ENCODE results near the gene DTNBP1. TPM values are rescaled to one million over a fixed set of nuclear protein-coding genes. Genes with fewer than 3 reads are reported as not detected.

Gene DTNBP1
- polyA plus RNA-seq, 4 donors = 21.3 to 26.2 (median 23.6) TPM

DNA sequence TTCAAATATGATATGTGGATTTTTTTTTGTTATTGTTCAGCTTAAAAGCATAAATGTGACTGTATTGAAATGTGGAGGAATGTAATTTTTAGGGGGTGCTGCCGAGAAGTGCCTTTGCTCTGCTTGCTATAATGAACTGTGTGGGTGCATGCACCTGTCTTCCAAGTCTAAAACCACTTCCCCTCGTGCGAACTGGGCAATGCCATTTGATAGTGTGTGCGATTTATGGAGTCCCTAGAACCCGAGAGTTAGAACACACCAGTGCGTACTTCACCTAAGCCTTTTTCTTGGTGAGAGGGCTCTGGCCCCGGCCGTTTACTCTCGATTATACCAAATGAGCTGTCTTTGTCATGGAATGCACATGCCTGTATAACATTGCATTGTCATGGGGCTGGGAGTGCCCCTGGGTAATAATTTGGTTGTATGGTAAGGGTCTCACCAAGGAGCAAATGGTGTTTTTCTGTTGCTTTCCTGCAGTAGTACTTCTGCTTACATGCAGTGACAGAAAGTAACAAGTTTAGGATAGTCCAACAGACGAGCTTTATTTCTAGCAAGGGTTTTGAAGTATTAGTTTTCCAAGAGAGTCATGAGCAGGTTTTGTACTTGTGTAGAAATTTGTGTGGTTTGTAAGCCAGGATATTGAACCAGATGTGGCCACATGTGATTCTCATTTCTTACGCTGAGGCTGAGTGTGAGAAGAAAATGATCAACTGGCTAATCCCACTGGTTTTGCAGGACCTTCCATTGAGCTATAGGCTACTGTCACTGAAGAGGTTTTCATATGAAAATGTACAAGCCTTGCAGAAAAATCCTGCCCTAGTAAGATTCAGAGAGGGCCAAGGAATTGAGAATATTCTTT, 172.4 kb downstream of the DTNBP1 start:
- no peak for DNase-seq (ENCODE audit: low read depth in 4 of 4, low spot score in 3 of 4)

DNA sequence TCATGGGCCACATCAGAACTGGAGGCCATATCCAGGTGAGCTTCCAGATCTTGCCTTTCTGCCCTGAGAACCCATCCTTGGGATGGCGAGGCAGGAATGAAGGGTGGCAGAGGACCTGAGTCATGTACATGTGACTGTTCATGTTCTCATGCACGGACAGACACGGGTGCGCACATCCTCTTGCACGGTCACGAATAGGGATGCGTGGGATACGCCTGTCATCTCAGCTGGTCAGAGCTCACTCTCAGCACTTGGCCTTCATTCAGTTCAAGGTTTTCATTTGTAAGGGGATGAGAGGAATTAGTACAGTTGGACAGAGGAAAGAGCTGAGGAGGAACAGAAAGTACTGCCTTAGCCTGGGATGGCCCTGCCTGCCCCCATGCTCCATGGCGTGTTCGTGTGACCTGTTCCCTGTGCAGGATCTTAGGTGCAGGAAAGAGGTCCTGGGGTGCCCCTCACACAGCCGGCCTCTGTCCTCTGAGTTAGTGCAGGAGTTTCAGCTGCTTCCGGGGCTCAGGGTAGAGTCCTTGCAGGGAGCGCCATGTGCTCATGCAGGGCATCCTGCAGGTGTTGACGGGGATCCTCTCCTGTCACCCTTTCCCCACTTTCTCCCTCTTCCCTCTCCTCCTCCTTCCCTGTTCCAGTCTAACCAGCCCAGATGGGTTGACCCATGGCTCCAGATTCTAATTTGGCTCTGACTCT, 173.4 kb downstream of the DTNBP1 start:
- no peak for DNase-seq (ENCODE audit: low read depth in 4 of 4, low spot score in 3 of 4)

DNA sequence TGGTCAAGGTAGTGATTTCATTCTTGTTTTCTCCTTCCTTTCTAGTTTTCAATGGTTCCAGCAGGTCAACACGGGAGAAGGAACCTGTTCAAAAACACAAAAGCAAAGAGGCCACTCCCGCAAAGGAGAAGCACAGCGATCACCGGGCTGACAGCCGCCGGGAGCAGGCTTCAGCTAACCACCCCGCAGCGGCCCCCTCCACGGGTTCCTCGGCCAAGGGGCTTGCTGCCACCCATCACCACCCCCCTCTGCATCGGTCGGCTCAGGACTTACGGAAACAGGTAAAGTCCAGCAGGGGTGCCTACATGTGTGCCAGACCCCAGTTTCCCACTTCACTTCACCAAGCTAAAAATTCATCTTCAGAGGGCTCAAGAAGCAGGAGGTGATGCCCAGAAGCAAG, 175.6 kb downstream of the DTNBP1 start:
- DNase-seq (ENCODE audit: low read depth in 4 of 4, low spot score in 3 of 4) = no peak

DNA sequence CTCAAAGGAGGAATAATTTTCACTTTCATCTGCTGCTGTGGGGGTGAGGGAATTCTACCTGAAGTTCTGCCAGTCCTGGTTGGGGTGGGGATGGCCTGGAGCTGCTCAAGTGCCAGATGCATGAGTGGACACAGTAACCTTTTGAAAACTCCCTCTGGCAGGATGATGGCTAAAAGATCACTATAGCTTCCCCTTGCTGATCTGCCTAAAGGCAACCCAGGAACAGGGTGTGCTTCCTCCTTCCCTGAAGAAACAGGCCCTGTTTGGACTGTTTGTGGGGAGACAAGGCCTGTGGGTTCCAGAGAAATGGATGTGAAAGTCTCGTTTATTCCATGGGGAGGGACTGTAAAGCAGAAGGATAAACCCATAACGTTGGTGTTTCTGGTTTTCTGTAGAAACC, 176.9 kb downstream of the DTNBP1 start:
- no peak for DNase-seq (ENCODE audit: low read depth in 4 of 4, low spot score in 3 of 4)

DNA sequence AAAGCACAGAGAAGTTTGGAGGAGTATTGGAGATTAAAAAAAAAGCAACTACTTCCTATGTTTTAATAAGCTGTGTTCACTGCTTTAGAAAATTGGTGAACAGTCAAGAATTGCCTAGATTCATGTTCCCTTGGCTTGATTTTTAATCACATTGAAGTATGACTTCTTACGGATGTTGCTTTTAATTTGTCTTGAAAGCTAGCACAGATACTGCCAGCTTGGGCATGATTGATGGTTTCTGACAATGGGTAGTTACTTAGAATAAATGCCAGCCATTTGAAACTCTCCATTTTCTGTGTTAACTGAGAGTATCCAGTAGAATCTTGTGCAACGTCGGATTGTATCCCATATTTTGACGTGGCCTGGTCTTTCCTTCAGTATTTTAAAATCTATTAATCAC, 178.0 kb downstream of the DTNBP1 start:
- no peak for DNase-seq (ENCODE audit: low read depth in 4 of 4, low spot score in 3 of 4)

DNA sequence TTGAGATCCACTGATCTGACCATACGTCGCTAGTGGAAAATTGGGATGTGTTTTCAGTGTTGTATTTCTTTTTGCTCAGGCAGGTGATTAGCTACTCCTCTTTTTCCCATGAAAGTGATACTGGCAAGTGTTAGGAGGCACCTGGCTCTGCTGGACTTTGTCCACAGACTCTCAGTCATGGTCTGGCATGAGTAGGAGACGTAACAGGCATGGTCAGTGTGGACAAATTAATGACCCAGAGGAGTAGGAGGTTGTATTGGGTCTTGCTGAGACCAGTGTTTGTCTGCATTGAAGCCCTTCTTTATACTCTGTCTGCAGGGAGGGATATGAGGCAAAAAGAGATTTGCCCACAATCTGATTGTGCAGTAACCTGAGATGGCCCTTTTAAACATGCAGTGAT, 178.7 kb downstream of the DTNBP1 start:
- no peak for DNase-seq (ENCODE audit: low read depth in 4 of 4, low spot score in 3 of 4)

DNA sequence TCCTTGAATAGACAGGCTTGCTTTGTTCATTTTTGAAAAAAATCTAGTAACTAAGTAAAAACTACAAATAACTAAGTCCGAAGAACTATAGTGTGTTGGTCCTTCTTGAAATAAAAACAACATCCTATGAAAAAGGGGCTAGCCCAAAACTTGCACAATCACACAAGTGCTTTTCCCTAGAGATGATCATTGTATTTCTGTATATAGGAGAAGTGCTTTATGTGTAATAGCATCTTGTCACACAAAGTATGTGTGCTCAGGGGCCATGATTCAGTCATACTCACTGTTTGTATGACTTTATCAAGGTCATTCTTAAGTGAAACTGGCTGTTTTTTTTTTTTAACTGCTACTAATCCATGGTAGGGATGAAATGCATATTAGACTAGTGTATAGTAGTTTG, 179.8 kb downstream of the DTNBP1 start:
- DNase-seq (ENCODE audit: low read depth in 4 of 4, low spot score in 3 of 4) = no peak

DNA sequence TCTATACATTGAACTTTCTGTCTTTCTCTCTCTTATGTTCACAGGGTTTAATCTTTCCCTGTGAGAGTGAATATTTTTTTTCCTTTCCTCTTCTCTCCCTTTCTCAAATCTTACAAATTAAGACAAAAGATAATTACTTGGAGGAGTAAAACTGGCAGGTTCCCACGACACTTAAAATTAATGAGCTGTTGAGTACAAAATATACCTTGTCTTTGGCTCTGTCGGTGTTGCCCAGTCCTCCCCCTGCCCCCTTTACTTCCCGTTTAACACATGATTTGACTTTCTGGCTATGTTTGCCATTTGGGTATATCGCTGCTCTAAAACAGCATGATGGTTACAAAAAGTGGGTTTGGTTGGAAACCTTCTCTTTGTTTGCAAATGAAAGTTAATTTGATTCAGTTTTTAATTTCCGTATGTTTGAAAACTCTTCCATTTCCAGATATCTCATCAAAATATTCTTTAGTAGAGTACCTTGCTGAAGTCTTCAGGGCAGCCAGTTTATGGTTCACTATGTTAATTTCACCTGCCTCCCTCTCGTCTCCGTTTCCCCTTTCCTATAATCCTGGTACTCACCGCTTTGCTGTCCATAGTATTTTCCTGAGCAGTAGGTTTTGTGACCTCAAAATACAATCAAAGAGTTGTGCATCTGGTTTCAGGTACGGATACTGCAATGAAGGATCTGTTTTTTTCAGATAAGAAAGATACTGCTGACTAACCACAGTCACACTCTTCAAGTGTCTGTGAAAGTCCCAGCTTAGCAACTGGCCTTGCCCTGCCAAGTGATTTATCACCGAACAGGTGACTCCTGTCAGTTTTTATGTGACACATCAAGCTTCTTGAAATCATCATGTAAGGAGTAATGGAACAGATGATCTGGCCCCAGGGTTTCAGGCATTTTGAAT, 181.2 kb downstream of the DTNBP1 start:
- DNase-seq (ENCODE audit: low read depth in 4 of 4, low spot score in 3 of 4) = no peak

DNA sequence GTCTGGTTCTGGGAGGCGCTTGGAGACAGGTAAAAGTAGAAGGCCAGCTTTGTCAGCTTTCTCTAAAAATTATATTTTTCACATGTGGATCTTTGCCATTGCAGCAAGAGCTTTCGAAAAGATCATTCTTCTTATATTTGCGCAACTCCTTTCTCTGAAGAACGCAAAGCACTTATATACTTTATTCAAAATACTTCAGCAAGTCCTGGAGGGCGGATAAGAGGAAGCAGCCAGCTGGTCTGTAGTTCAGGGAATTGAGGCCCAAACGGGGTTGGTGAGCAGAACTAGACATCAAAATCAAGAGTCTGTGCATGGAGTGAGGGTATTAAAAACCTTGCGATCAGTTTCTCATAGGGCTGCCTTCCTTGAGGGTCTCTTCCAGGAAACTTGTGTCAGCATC, 182.3 kb downstream of the DTNBP1 start:
- no peak for DNase-seq (ENCODE audit: low read depth in 4 of 4, low spot score in 3 of 4)

DNA sequence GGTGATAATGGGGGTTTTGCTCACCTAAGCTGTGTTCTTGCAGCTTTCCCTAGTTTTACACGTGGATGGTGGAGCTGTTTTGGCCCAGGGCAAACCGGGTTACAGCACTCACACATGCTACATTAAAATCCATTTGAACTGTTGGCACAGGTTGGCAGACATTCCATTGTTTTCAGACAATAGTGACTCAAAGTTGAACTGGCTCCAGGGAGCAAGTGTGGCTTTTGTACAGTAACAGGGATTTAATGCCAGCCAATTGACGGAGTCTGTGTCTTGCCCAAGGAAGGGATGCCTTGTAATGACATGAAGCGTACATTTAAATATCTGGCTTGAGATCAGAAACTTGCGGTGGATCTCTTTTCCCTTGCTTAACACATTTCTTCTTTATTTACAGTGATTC, 183.1 kb downstream of the DTNBP1 start:
- DNase-seq (ENCODE audit: low read depth in 4 of 4, low spot score in 3 of 4) = no peak

DNA sequence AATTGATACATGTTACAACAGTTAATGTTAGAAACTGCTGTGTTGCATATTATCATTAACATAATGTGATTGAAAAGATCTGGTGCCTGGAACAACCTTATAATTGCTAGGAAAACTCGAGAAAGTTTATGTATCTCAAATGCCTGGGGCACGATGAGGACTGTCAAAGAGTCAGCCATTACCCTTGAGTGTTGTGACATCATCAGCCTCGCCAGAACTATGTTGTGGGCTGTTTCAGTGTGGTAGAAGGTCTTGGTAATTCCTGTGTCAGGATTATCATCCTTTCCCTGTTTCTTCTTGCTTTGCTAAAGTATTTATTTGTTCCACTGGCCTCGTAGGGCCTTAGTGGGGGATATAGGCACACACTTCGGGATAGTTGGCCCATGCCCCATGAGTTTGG, 185.1 kb downstream of the DTNBP1 start:
- no peak for DNase-seq (ENCODE audit: low read depth in 4 of 4, low spot score in 3 of 4)

DNA sequence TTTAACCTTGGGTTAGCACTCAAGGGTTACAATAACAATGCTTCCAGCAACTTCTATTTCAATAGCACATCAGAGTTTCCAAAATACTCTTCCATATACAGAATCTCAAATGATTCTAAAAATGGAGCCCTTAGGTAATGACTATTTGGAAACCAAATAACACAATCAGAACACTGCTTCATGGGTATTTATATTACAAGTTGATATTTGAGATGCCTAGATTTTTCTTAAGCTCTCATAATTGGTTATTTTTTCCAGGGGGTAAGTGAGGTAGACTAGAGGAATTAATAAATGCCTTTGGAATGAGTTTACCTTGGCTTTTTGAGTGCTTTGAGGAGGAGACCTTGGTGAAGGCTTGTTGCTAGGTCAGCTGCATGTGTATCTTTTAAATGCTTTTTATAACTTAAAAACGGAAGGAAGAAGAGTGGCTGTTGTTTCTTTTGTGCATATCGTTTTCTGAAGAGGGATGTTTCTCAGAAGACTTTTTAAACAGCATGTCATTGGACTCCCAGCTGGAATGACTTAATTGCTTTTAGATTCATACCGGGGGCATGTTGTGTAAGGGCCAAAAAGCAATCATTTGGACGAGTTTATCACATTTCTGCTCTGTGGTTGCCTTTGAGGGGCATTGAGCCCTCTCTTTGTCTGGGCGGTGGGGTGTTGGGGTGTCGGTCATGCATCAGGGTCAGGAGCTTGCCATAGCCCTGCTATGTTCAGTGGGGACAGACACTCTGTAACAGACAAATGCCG, 186.0 kb downstream of the DTNBP1 start:
- DNase-seq (ENCODE audit: low read depth in 4 of 4, low spot score in 3 of 4) = no peak

DNA sequence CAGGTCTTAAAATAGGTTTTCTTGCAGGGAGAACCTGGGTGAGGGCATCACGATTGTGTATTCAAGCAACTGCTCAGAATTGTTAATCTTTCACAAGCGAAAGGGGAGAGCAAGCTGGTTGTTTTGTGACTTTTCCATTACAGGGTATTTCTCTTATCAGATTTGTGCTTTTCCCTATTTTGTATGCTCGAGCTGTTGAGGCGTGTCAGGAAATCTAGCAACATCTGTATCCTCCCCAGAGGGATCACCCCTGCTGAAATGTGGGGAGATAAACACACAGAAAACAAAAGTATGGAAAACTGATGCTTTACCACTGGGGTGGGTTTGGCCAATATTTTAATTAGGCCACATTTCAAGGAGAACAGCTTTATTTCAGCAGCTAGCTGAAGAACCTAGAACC, 187.0 kb downstream of the DTNBP1 start:
- no peak for DNase-seq (ENCODE audit: low read depth in 4 of 4, low spot score in 3 of 4)

DNA sequence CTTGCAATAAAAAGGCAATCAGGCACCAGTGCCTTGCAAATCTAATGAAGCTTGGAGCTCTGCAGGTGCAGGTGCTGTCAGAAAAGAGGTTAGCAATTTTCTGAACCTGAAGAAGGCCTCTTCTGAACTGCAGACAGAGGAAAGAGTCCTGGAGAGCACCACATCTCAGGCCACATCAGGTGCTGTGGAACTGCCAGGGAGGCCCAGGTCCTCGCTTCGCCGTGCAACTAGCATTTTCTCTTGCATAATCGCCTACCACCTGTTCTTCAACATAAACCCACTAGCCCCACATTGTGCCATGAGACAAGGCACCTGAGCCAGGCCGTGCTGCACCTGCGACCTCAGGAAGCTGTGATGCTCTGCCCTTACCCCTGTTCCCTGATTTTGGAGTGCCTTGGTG, 187.6 kb downstream of the DTNBP1 start:
- no peak for DNase-seq (ENCODE audit: low read depth in 4 of 4, low spot score in 3 of 4)

DNA sequence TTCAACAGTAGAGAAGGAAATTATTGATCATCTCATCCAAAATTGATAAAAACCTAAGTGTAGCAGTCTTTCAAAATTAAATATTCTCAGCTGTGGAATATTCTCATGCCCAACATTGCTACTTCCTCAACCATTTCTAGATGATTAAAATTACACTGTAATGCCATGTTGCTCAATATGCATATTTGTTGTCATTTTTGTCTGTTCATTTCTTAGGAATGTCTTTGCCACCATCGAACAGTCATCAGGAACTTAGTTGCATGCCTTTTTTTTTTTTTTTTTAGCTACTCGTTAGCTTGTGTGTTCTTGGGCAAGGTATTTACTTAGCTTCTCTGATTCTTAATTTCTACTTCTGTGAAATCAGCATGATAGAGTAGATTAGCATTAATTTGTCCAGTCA, 188.6 kb downstream of the DTNBP1 start:
- no peak for DNase-seq (ENCODE audit: low read depth in 4 of 4, low spot score in 3 of 4)

DNA sequence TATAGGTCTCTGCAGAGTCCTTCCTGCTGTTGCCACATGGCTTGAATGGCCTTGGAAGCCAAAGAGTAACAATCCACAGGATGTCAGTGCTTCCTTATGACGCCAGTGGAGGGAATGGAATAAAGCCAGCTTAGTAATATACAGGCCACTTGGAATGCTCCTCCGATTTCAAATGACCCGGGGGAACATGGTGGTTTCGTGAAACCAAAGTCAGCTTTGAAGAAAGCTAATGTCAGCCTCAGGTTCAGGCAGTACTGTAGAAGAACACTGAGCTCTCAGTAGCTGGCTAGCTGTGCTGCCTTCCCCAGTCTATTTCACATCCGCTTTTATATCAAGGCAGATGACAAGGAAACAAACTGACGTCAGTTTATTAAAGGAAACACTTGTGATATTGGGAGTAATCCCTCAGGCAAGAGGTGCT, 189.1 kb downstream of the DTNBP1 start:
- DNase-seq (ENCODE audit: low read depth in 4 of 4, low spot score in 3 of 4) = no peak

DNA sequence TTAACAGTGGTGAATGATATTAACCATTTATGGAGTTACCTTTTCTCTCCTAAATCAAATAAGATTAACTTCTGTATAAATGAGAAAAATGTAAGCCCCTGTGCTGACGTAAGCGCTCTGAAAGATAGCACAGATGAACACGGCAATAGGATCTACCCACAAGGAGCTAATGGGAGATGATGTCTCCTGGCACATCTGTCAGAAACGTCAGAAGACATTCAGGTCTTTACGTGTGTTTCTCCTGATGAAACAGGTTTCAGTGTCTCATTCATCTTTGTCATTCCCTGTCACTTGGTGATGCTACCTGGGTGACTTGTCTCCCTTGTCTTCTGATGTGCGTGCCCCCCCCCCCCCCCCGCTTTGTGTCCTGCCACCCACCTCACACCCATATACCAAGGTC, 189.7 kb downstream of the DTNBP1 start:
- no peak for DNase-seq (ENCODE audit: low read depth in 4 of 4, low spot score in 3 of 4)

Data from right renal pelvis (tissue), 4 donors.